ENCODE results near the gene IL17C. TPM values are rescaled to one million over a fixed set of nuclear protein-coding genes. Genes with fewer than 3 reads are reported as not detected.

Gene IL17C
- polyA plus RNA-seq, 2 of the 4 experiments (the other 2 are of a cell fraction) = not detected

DNA sequence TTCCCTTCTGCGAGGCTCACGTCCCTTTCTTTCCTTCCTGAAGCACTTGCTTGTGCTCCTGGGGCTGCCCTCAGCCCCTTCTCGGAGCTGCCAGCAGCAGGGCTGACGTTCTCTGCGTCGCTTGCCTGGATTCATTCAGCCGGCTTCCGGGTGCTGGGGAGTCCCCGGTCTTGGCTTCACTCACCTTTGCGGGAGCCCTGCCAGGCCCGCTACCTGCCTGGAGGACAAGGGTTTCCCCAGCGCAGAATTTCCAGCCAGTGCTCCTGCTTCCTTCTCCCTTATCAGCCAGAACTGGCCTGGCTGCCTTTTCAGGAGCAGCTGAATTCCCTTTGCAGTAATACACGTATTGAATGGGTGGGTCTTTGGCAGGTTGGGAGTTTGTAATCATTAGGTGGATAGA is 22.1 kb upstream of the IL17C start:
- H3K4me3 ChIP-seq = no peak overlapping the region
- ChIA-PET POLR2A (no interaction called here), CTCF (interaction anchor here (1.0 to 1.5 kb wide), 2 partner anchors 9 to 17 kb away, joined by 3 to 5 read pairs; no protein-coding TSS in a partner anchor)
- no peak for ATAC-seq
- H3K4me2 ChIP-seq = no peak overlapping the region
- H3K27ac ChIP-seq = no peak overlapping the region
- no peak for FAIRE-seq
- TF ChIP-seq, protein P1, sequence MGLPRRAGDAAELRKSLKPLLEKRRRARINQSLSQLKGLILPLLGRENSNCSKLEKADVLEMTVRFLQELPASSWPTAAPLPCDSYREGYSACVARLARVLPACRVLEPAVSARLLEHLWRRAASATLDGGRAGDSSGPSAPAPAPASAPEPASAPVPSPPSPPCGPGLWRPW (IDR thresholded peaks at IDR 0.05) = no peak
- no peak for TF ChIP-seq GATA3 (IDR thresholded peaks at IDR 0.05; ENCODE audit: borderline replicate concordance)
- no peak for TF ChIP-seq CEBPB (IDR thresholded peaks at IDR 0.05)
- TF ChIP-seq HEYL (CRISPR knock-in tag; IDR thresholded peaks at IDR 0.05) = no peak
- WGBS (ENCODE audit: missing lambda C conversion rate) = 96% methylated on average over 13 of the region's 13 CpGs
- H3K4me1 ChIP-seq = no peaks in the 10 kb centered on the region
- DNase-seq (ENCODE audit: low read depth in 1 of 2, low spot score in 1 of 2) = no peak
- no peaks in the 10 kb centered on the region for H3K9me3 ChIP-seq

GRCh38 chr16:88616736-88617135 is 21.6 kb upstream of the IL17C start:
- DNase-seq (ENCODE audit: low read depth in 1 of 2, low spot score in 1 of 2) = no peak
- 96% methylated on average over 12 of the region's 12 CpGs for WGBS (ENCODE audit: missing lambda C conversion rate)

DNA sequence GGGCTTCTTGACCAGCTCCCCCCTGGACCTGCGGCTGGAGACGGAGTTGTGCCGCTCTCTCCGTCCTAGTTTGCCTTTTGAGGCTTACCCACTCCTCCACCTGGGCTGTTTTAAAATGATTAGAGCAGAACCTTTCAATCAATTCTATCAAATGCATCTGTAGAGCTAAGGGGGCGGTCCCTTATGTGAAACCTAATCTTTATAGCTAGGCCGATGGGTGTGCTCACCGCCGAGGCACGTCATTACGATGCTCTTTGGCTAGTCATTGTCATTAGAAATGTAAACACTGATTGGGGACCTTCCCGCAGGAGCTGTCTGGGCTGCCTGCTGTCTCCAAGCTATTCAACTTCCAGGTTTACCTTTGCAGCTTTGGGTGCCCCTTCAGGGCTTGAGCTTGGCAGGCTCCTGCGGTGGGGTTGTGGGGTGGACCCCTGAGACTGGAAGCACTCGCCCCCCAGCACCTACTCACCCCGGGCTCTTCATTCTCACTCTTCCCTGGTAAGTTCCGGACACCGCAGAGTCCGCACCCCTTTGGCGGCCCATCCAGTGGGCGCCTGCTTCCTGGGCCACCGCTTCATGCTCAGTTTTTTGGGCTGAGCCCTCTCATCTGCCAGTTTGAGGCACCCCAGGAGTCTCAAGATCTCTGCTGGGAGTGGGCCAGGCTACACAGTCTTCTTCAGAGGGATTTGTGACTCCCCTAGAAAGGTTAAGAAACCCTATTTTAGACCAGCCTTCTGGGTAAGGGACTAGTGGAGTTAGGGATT is 20.9 kb upstream of the IL17C start:
- Histone ChIP-seq H3K27ac (no peak overlapping the region), H3K4me1 (no peaks in the 10 kb centered on the region), H3K4me2 (no peak overlapping the region), H3K4me3 (no peak overlapping the region), H3K9me3 (no peaks in the 10 kb centered on the region)
- FAIRE-seq = no peak
- 94% methylated on average over 20 of the region's 20 CpGs for WGBS (ENCODE audit: missing lambda C conversion rate)
- TF ChIP-seq RNF2 (IDR thresholded peaks at IDR 0.05; ENCODE audit: borderline replicate concordance, low read depth) = no peak
- no peak for TF ChIP-seq RCOR1 (IDR thresholded peaks at IDR 0.05; ENCODE audit: low read depth, low read length)
- DNase-seq (ENCODE audit: low read depth in 1 of 2, low spot score in 1 of 2) = no peak
- ChIA-PET POLR2A (no interaction called here), CTCF (interaction anchor here (1.0 to 1.5 kb wide), 3 partner anchors 8 to 59 kb away, joined by 3 to 5 read pairs (median 4); no protein-coding TSS in a partner anchor)
- ATAC-seq = no peak

More at GRCh38 chr16:88616736-88617135, 21.6 kb upstream of the IL17C start:
- H3K4me1 ChIP-seq = no peaks in the 10 kb centered on the region
- no peaks in the 10 kb centered on the region for H3K9me3 ChIP-seq
- FAIRE-seq = no peak
- H3K4me3 ChIP-seq = no peak overlapping the region
- no peak for TF ChIP-seq NR3C1 (IDR thresholded peaks at IDR 0.05)
- TF ChIP-seq, protein P2, sequence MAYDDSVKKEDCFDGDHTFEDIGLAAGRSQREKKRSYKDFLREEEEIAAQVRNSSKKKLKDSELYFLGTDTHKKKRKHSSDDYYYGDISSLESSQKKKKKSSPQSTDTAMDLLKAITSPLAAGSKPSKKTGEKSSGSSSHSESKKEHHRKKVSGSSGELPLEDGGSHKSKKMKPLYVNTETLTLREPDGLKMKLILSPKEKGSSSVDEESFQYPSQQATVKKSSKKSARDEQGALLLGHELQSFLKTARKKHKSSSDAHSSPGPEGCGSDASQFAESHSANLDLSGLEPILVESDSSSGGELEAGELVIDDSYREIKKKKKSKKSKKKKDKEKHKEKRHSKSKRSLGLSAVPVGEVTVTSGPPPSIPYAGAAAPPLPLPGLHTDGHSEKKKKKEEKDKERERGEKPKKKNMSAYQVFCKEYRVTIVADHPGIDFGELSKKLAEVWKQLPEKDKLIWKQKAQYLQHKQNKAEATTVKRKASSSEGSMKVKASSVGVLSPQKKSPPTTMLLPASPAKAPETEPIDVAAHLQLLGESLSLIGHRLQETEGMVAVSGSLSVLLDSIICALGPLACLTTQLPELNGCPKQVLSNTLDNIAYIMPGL (CRISPR knock-in tag; IDR thresholded peaks at IDR 0.05; ENCODE audit: borderline replicate concordance) = no peak
- no peak for TF ChIP-seq HDAC2 (IDR thresholded peaks at IDR 0.05)
- no peak for TF ChIP-seq RAD21 (conservative IDR thresholded peaks at IDR 0.05 in 1 of 2, IDR thresholded peaks at IDR 0.05 in 1 of 2)
- TF ChIP-seq SMC3 (IDR thresholded peaks at IDR 0.05) = no peak
- no peak for TF ChIP-seq PHF8 (IDR thresholded peaks at IDR 0.05; ENCODE audit: borderline replicate concordance, low read depth)
- POLR2A ChIA-PET = no interaction called here
- no peak overlapping the region for H3K27ac ChIP-seq
- CTCF ChIA-PET = interaction anchor here (1.0 to 1.5 kb wide), 3 partner anchors 9 to 58 kb away, joined by 3 to 5 read pairs (median 4); no protein-coding TSS in a partner anchor
- ATAC-seq = no peak
- no peak overlapping the region for H3K4me2 ChIP-seq

DNA sequence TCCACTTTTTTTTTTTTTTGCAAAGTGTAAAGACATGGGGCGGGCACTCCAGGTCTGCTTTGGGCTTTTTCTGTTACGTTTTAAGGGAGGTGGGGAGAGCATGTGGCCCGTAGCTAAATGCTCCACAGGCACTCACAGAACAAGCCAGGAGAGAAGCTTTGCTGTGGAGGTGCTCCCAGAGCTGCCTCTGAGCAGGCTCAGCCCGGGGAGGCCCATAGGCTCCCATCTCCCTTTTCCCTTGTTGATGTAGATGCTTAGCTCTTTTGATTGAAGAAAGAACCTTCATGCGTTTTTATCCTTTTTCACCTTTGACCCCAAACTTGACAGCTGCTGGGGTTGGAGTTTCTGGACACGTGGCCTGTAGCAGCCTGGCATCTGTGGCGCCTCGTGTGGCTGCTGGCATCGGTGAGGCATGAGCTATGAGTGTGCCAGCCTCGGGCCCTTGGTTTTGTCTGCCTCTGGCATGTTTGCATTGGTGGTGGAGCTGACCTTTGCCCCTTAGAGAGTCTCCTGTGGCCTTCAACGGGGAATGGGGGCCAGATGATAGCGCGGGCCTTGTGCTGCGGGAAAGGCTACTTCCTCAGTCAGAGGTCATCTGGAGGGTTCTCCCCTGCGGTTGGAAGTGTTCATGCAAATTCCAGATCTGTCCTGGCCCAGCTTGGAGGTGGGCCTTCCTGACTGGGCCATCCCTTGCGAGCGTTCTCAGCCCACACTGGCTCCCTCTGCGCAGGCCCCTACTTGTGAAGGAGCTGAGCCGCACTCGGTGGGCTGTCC is 20.0 kb upstream of the IL17C start:
- no peak for DNase-seq (ENCODE audit: low read depth in 1 of 2, low spot score in 1 of 2)
- 84% methylated on average over 20 of the region's 20 CpGs for WGBS (ENCODE audit: missing lambda C conversion rate)
- Histone ChIP-seq H3K4me2 (no peak overlapping the region), H3K27ac (no peak overlapping the region), H3K9me3 (no peaks in the 10 kb centered on the region), H3K4me1 (no peaks in the 10 kb centered on the region), H3K4me3 (no peak overlapping the region)
- ChIA-PET CTCF (interaction anchor here (1.3 to 1.5 kb wide), 4 partner anchors 11 to 124 kb away, joined by 3 to 6 read pairs (median 4); no protein-coding TSS in a partner anchor), POLR2A (no interaction called here)
- ATAC-seq = 0 out of 6 replicates have a peak, but pooled peaks of 1 of the 2 experiments have one; percentile 21
- FAIRE-seq = no peak
- TF ChIP-seq GATA3 (IDR thresholded peaks at IDR 0.05; ENCODE audit: borderline replicate concordance) (no peak), RAD21 (conservative IDR thresholded peaks at IDR 0.05 in 1 of 2, IDR thresholded peaks at IDR 0.05 in 1 of 2) (no peak), CEBPB (IDR thresholded peaks at IDR 0.05) (no peak), EP300 (IDR thresholded peaks at IDR 0.05) (no peak), POLR2AphosphoS2 (conservative IDR thresholded peaks at IDR 0.05; ENCODE audit: low read length) (no peak), CBX2 (IDR thresholded peaks at IDR 0.05; ENCODE audit: borderline replicate concordance, low read depth) (no peak), KDM5A (IDR thresholded peaks at IDR 0.05) (no peak), RCOR1 (IDR thresholded peaks at IDR 0.05; ENCODE audit: low read depth, low read length) (no peak), FOXS1 (CRISPR knock-in tag; IDR thresholded peaks at IDR 0.05) (no peak), CHD4 (IDR thresholded peaks at IDR 0.05; ENCODE audit: borderline replicate concordance) (no peak), KDM1A (IDR thresholded peaks at IDR 0.05; ENCODE audit: low read depth) (no peak), JUNB (IDR thresholded peaks at IDR 0.05) (no peak), ZNF302 (CRISPR knock-in tag; IDR thresholded peaks at IDR 0.05) (no peak)
- TF ChIP-seq, protein P3, sequence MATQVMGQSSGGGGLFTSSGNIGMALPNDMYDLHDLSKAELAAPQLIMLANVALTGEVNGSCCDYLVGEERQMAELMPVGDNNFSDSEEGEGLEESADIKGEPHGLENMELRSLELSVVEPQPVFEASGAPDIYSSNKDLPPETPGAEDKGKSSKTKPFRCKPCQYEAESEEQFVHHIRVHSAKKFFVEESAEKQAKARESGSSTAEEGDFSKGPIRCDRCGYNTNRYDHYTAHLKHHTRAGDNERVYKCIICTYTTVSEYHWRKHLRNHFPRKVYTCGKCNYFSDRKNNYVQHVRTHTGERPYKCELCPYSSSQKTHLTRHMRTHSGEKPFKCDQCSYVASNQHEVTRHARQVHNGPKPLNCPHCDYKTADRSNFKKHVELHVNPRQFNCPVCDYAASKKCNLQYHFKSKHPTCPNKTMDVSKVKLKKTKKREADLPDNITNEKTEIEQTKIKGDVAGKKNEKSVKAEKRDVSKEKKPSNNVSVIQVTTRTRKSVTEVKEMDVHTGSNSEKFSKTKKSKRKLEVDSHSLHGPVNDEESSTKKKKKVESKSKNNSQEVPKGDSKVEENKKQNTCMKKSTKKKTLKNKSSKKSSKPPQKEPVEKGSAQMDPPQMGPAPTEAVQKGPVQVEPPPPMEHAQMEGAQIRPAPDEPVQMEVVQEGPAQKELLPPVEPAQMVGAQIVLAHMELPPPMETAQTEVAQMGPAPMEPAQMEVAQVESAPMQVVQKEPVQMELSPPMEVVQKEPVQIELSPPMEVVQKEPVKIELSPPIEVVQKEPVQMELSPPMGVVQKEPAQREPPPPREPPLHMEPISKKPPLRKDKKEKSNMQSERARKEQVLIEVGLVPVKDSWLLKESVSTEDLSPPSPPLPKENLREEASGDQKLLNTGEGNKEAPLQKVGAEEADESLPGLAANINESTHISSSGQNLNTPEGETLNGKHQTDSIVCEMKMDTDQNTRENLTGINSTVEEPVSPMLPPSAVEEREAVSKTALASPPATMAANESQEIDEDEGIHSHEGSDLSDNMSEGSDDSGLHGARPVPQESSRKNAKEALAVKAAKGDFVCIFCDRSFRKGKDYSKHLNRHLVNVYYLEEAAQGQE (IDR thresholded peaks at IDR 0.05) = no peak

Measured in A549 (cell line).